ENCODE measurements around the gene IL17RD.

Gene IL17RD

DNA sequence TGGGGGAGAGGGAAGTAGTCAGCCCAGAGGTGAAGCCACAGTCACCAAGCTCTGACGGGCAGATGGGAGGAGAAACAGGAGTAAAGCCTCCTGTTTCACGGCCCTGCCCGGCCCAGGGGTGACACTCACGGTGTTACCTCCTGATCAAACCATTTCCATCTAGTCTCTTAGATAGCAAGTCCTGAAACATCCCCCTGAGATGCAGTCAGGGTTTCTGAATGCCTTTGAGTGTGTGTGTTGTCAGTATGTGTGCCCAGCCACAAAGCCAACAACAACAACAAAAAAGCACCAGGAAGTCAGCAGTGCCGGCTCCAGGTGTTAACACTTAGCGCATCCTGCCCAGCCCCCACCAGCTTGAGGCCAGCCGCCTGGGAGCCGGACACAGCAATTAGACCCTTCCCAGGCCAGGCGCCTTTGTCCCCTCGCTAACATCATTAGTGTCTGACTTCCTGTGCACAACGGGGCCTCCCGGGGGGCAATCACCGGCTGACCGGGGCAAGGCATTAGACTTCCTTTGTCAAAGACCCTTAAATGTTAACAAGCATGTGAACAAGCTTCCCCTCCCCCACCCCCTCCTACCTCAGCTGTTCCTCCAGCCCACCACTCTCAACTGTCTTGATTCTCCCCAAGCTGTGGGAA, 34.5 kb downstream of the IL17RD start:
- no peaks in the 10 kb centered on the region for H3K79me2 ChIP-seq (ENCODE audit: control insufficient read depth, insufficient read depth, low read length, unreplicated experiment)
- no peaks in the 10 kb centered on the region for H3K36me3 ChIP-seq (ENCODE audit: insufficient read depth, low read length)
- no peak overlapping the region for H2AFZ ChIP-seq (ENCODE audit: low read length, unreplicated experiment)
- no peak overlapping the region for H3K27ac ChIP-seq (ENCODE audit: low read depth, low read length)
- H3K4me3 ChIP-seq (ENCODE audit: low read depth, low read length), result no peak overlapping the region
- peaks cover 6% of the 10 kb centered on the region for H3K4me1 ChIP-seq (ENCODE audit: control insufficient read depth, insufficient read depth, low read length, unreplicated experiment)
- peaks cover 6% of the 10 kb centered on the region; the same call in 1 of the 2 replicates for H3K27me3 ChIP-seq (ENCODE audit: insufficient read depth, low read length)

DNA sequence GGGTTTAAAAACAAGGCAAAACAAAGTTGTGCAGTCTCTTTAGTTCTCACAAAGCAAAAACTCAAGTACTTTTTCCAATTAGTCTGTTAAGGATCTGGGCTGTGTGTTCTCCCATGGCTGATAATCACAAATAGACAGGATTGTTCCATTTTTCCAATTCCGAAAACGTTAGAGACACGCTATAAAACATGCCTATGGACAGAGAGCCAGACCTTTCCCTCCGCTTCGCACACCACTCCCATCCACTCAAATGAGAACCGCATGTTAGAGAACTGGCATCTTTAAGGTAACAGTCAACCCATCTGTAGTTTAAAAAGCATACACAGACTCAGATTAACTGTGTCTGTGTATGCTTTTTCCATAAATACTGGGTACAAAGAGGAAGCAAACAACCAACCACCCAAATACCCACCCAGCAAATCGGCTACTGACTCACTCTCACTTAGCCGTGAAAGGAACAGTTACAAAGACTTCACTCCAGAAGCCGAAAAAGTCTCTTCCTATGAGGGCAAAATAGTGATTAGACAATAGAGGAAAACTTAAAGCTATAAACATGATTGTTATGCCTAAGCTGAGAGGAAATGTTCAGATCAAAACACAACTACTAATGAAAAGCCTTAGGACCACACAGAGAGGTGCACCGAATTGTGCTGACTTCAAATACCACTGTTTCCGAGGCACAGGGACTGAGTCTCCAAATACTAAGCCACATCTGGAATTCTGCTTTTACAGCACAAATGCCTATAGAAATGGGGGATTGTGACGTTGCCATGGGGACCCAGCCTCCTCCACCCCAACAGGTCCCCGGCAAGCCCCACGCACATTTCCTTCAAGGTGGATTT, 36.1 kb downstream of the IL17RD start:
- Histone ChIP-seq H3K36me3 (ENCODE audit: insufficient read depth, low read length) (no peaks in the 10 kb centered on the region), H2AFZ (ENCODE audit: low read length, unreplicated experiment) (no peak overlapping the region), H3K27ac (ENCODE audit: low read depth, low read length) (no peak overlapping the region), H3K4me1 (ENCODE audit: control insufficient read depth, insufficient read depth, low read length, unreplicated experiment) (peaks cover 6% of the 10 kb centered on the region), H3K79me2 (ENCODE audit: control insufficient read depth, insufficient read depth, low read length, unreplicated experiment) (no peaks in the 10 kb centered on the region), H3K4me3 (ENCODE audit: low read depth, low read length) (no peak overlapping the region), H3K27me3 (ENCODE audit: insufficient read depth, low read length) (peaks cover 7% of the 10 kb centered on the region; the same call in 1 of the 2 replicates)

DNA sequence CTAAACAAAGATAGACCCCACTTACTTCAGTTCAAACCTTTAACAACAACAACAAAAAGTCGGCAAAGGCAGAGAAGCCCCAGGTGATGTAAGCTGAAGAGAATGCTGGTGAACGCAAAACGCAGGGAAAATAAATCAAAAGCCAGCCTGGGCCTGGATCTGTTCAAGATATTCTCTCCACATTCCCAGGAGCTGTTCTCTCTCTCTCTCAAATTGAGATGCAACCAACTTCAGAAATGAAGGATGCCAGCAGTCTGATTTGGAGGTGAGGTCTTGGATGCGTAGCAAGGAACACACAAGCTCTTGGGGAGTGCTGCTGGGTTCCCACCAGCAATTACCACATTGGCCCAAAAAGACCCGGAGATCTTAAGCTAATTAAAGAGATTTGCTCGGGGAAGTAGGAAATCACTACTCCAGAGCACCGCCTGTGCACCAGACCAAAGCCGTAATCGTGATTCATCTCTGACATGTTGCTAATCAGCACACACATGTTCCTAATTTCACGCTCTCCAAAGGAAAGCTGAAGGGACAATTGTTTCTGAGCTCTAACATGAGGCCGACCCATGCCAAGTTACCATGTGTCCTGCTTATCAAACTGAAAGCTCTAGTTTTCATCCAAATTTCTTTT, 37.1 kb downstream of the IL17RD start:
- Histone ChIP-seq H3K36me3 (ENCODE audit: insufficient read depth, low read length) (no peaks in the 10 kb centered on the region), H3K4me1 (ENCODE audit: control insufficient read depth, insufficient read depth, low read length, unreplicated experiment) (peaks cover 6% of the 10 kb centered on the region), H3K27me3 (ENCODE audit: insufficient read depth, low read length) (peaks cover 10% of the 10 kb centered on the region; the same call in 1 of the 2 replicates), H2AFZ (ENCODE audit: low read length, unreplicated experiment) (peak overlapping the region; percentile 62), H3K4me3 (ENCODE audit: low read depth, low read length) (peak overlapping the region; percentile 40), H3K27ac (ENCODE audit: low read depth, low read length) (no peak overlapping the region), H3K79me2 (ENCODE audit: control insufficient read depth, insufficient read depth, low read length, unreplicated experiment) (no peaks in the 10 kb centered on the region)

DNA sequence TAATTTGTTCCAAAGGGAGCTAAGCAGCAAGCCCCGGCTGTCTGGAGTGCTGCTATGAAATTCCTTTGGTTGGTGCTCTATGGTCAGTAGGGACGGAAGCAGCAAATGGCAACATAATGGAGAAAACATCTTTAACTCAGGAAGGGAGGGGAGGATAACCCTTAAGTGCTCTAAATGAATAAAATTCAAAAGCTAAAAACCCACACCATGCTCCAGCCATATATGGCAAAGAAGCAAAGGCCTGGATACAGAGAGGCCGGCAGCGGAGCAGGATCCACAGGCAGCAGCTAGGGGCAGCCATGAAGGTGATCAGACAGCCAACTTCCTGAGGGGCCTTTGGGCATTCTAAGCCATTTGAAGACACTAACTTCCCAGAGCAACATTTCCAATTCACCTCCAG, 38.9 kb downstream of the IL17RD start:
- no peak overlapping the region for H3K4me3 ChIP-seq (ENCODE audit: low read depth, low read length)
- no peaks in the 10 kb centered on the region for H3K36me3 ChIP-seq (ENCODE audit: insufficient read depth, low read length)
- no peak overlapping the region for H2AFZ ChIP-seq (ENCODE audit: low read length, unreplicated experiment)
- H3K27me3 ChIP-seq (ENCODE audit: insufficient read depth, low read length), result peaks cover 17% of the 10 kb centered on the region; the same call in 1 of the 2 replicates
- no peak overlapping the region for H3K27ac ChIP-seq (ENCODE audit: low read depth, low read length)
- H3K79me2 ChIP-seq (ENCODE audit: control insufficient read depth, insufficient read depth, low read length, unreplicated experiment), result no peaks in the 10 kb centered on the region
- peaks cover 6% of the 10 kb centered on the region for H3K4me1 ChIP-seq (ENCODE audit: control insufficient read depth, insufficient read depth, low read length, unreplicated experiment)

GRCh38 chr3:57120451-57121174, 44.5 kb downstream of the IL17RD start:
- H3K36me3 ChIP-seq (ENCODE audit: insufficient read depth, low read length), result no peaks in the 10 kb centered on the region
- H3K79me2 ChIP-seq (ENCODE audit: control insufficient read depth, insufficient read depth, low read length, unreplicated experiment), result no peaks in the 10 kb centered on the region
- H2AFZ ChIP-seq (ENCODE audit: low read length, unreplicated experiment), result no peak overlapping the region
- H3K4me3 ChIP-seq (ENCODE audit: low read depth, low read length), result no peak overlapping the region
- H3K27me3 ChIP-seq (ENCODE audit: insufficient read depth, low read length), result peaks cover 13% of the 10 kb centered on the region; the same call in 1 of the 2 replicates
- no peak overlapping the region for H3K27ac ChIP-seq (ENCODE audit: low read depth, low read length)
- no peaks in the 10 kb centered on the region for H3K4me1 ChIP-seq (ENCODE audit: control insufficient read depth, insufficient read depth, low read length, unreplicated experiment)

DNA sequence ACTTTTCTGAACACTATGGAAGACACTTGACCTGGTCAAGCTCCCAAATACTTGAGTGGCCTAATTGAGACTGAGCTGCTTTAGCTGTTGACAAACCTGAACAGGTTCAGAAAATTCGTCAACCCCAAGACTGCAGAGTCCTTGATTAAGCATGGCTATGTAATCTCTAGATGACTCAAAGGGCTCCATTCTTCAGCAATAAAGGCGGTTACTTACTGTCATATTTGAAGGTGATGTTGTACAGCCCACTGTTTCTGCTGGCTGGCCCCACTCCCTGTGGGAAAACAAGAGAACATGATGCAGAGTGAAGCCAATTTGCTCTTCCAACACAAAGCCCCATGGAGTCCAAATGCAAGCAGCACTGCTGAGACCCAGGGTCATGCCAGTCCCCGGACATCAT, 45.1 kb downstream of the IL17RD start:
- no peak overlapping the region for H3K27ac ChIP-seq (ENCODE audit: low read depth, low read length)
- no peaks in the 10 kb centered on the region for H3K4me1 ChIP-seq (ENCODE audit: control insufficient read depth, insufficient read depth, low read length, unreplicated experiment)
- no peak overlapping the region for H2AFZ ChIP-seq (ENCODE audit: low read length, unreplicated experiment)
- peaks cover 13% of the 10 kb centered on the region; the same call in 1 of the 2 replicates for H3K27me3 ChIP-seq (ENCODE audit: insufficient read depth, low read length)
- H3K79me2 ChIP-seq (ENCODE audit: control insufficient read depth, insufficient read depth, low read length, unreplicated experiment), result no peaks in the 10 kb centered on the region
- H3K36me3 ChIP-seq (ENCODE audit: insufficient read depth, low read length), result no peaks in the 10 kb centered on the region
- H3K4me3 ChIP-seq (ENCODE audit: low read depth, low read length), result no peak overlapping the region

DNA sequence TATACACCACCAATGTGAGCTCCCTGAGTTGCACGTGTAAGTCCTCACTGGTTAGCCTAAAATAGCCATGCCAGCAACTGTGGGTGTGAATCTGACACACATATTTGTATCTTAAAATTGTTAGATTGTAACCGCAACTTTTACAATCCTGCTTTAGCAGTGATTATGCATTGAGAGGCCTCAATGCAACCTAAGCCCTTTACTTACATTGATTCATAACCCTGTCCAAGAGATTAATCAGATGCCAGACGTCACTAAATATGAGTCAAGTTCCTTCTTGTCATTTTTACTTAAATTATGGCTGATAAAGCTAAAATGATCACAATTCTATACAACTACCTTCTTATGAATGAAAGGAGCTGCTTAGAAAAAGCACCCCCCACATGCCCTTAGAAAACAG, 46.9 kb downstream of the IL17RD start:
- Histone ChIP-seq H2AFZ (ENCODE audit: low read length, unreplicated experiment) (no peak overlapping the region), H3K4me1 (ENCODE audit: control insufficient read depth, insufficient read depth, low read length, unreplicated experiment) (no peaks in the 10 kb centered on the region), H3K27ac (ENCODE audit: low read depth, low read length) (no peak overlapping the region), H3K36me3 (ENCODE audit: insufficient read depth, low read length) (no peaks in the 10 kb centered on the region), H3K27me3 (ENCODE audit: insufficient read depth, low read length) (peaks cover 9% of the 10 kb centered on the region; the same call in 1 of the 2 replicates), H3K4me3 (ENCODE audit: low read depth, low read length) (no peak overlapping the region), H3K79me2 (ENCODE audit: control insufficient read depth, insufficient read depth, low read length, unreplicated experiment) (no peaks in the 10 kb centered on the region)

- Histone ChIP-seq H3K4me3 (ENCODE audit: low read depth, low read length) (no peak overlapping the region), H3K79me2 (ENCODE audit: control insufficient read depth, insufficient read depth, low read length, unreplicated experiment) (no peaks in the 10 kb centered on the region), H3K27me3 (ENCODE audit: insufficient read depth, low read length) (peaks cover 4% of the 10 kb centered on the region; the same call in 1 of the 2 replicates), H2AFZ (ENCODE audit: low read length, unreplicated experiment) (no peak overlapping the region), H3K36me3 (ENCODE audit: insufficient read depth, low read length) (no peaks in the 10 kb centered on the region), H3K4me1 (ENCODE audit: control insufficient read depth, insufficient read depth, low read length, unreplicated experiment) (no peaks in the 10 kb centered on the region), H3K27ac (ENCODE audit: low read depth, low read length) (no peak overlapping the region)
Observed at GRCh38 chr3:57116501-57116900, 48.7 kb downstream of the IL17RD start.

- Histone ChIP-seq H3K4me3 (ENCODE audit: low read depth, low read length) (no peak overlapping the region), H3K27me3 (ENCODE audit: insufficient read depth, low read length) (no peaks in the 10 kb centered on the region), H3K79me2 (ENCODE audit: control insufficient read depth, insufficient read depth, low read length, unreplicated experiment) (no peaks in the 10 kb centered on the region), H3K4me1 (ENCODE audit: control insufficient read depth, insufficient read depth, low read length, unreplicated experiment) (no peaks in the 10 kb centered on the region), H2AFZ (ENCODE audit: low read length, unreplicated experiment) (no peak overlapping the region), H3K36me3 (ENCODE audit: insufficient read depth, low read length) (no peaks in the 10 kb centered on the region), H3K27ac (ENCODE audit: low read depth, low read length) (no peak overlapping the region)
Observed at GRCh38 chr3:57112206-57112605, 52.9 kb downstream of the IL17RD start.

GRCh38 chr3:57110798-57111197, 54.4 kb downstream of the IL17RD start:
- H3K4me3 ChIP-seq (ENCODE audit: low read depth, low read length), result no peak overlapping the region
- no peak overlapping the region for H2AFZ ChIP-seq (ENCODE audit: low read length, unreplicated experiment)
- no peak overlapping the region for H3K27ac ChIP-seq (ENCODE audit: low read depth, low read length)
- H3K4me1 ChIP-seq (ENCODE audit: control insufficient read depth, insufficient read depth, low read length, unreplicated experiment), result no peaks in the 10 kb centered on the region
- no peaks in the 10 kb centered on the region for H3K79me2 ChIP-seq (ENCODE audit: control insufficient read depth, insufficient read depth, low read length, unreplicated experiment)
- H3K27me3 ChIP-seq (ENCODE audit: insufficient read depth, low read length), result no peaks in the 10 kb centered on the region
- no peaks in the 10 kb centered on the region for H3K36me3 ChIP-seq (ENCODE audit: insufficient read depth, low read length)

Measured in ACC112 (cell line).